HepG2 (cell line): Measurements from ENCODE around the gene CISD3. TPM values are rescaled to one million over a fixed set of nuclear protein-coding genes. Genes with fewer than 3 reads are reported as not detected.
A peak's percentile ranks its signal among the peaks of the same experiment; 100 is the strongest.

Experiments
- ATF7-NPFF ChIP-seq: sonication (generic); formaldehyde crosslinking; IDR thresholded peaks from 2 replicates; pipeline ENCODE4 v1.8.1; 2023; ENCODE audit warnings: mild to moderate bottlenecking, low read depth, missing genetic modification reagents, moderate library complexity
- CEBPG ChIP-seq: IDR thresholded peaks from 2 replicates; pipeline ENCODE4 v1.6.1; 2016
- CENPT ChIP-seq: sonication (generic); formaldehyde crosslinking; IDR thresholded peaks from 2 replicates; pipeline ENCODE4 v1.8.0; 2022; ENCODE audit warnings: low read depth, mild to moderate bottlenecking, moderate library complexity, missing genetic modification reagents
- FOXA3 ChIP-seq: IDR thresholded peaks from 2 replicates; pipeline ENCODE4 v1.6.1; 2016; ENCODE audit warnings: missing genetic modification reagents, missing compliant biosample characterization
- NPAS2 ChIP-seq: sonication (generic); formaldehyde crosslinking; IDR thresholded peaks from 2 replicates; pipeline ENCODE4 v1.8.0; 2022; ENCODE audit warnings: mild to moderate bottlenecking, missing genetic modification reagents, borderline replicate concordance
- ZNF773 ChIP-seq: sonication (generic); formaldehyde crosslinking; IDR thresholded peaks from 2 replicates; pipeline ENCODE4 v1.4.0; 2020; ENCODE audit warnings: missing genetic modification reagents, borderline replicate concordance
- ZNF790 ChIP-seq: sonication (generic); formaldehyde crosslinking; IDR thresholded peaks from 2 replicates; pipeline ENCODE4 v1.8.0; 2022; ENCODE audit warnings: missing genetic modification reagents, mild to moderate bottlenecking, borderline replicate concordance
- polyA plus RNA-seq, 8 experiments: library from polyadenylated mRNA; depleted of rRNA in 3 of 8; stranded (reverse) in 7 of 8; unstranded in 1 of 8; fragments of >200 nt; fragmentation: Illumina TruSeq in 4 of 8; extraction: Trizol in 4 of 8; gene quantifications; 2 replicates each; pipeline versions ENCODE4 v1.2.1 to v1.2.3, GENCODE V29; 2011 to 2016; ENCODE audit warnings: low read depth in 4 of 8, missing spikeins in 1 of 8, mixed read lengths in 1 of 8; ENCODE audit not compliant: insufficient read depth in 1 of 8
- total RNA-seq, 5 experiments: library from RNA; depleted of rRNA; stranded (reverse); fragments of >200 nt; fragmentation: Illumina TruSeq; extraction: Trizol; gene quantifications; 2 replicates each; pipeline ENCODE4 v1.2.3, GENCODE V29; 2016; ENCODE audit warnings: low read depth in 1 of 5
- TF ChIP-seq, protein P1 (sequence below): sonication (generic); formaldehyde crosslinking; IDR thresholded peaks from 2 replicates; pipeline ENCODE4 v1.4.0; 2020; ENCODE audit warnings: mild to moderate bottlenecking, missing genetic modification reagents
- TF ChIP-seq, protein P2 (sequence below), 2 experiments: sonication (generic) in 1 of 2; formaldehyde crosslinking in 1 of 2; IDR thresholded peaks; 2 replicates each; pipeline versions ENCODE4 v1.4.0 to v1.6.1; 2018 to 2020; ENCODE audit warnings: missing genetic modification reagents in 2 of 2, borderline replicate concordance in 1 of 2, low read depth in 1 of 2, mild to moderate bottlenecking in 1 of 2, missing biosample characterization in 1 of 2
- TF ChIP-seq, protein P3 (sequence below): sonication (generic); formaldehyde crosslinking; IDR thresholded peaks from 2 replicates; pipeline ENCODE4 v1.8.0; 2022; ENCODE audit warnings: missing genetic modification reagents, mild to moderate bottlenecking, moderate library complexity, borderline replicate concordance
- TF ChIP-seq, protein P4 (sequence below): sonication (generic); formaldehyde crosslinking; IDR thresholded peaks from 2 replicates; pipeline ENCODE4 v1.5.0; 2020; ENCODE audit warnings: missing genetic modification reagents, mild to moderate bottlenecking, borderline replicate concordance
- TF ChIP-seq, protein P5 (sequence below): sonication (generic); formaldehyde crosslinking; IDR thresholded peaks from 2 replicates; pipeline ENCODE4 v1.4.0; 2020; ENCODE audit warnings: missing genetic modification reagents, low read depth, mild to moderate bottlenecking, borderline replicate concordance
- TF ChIP-seq, protein P6 (sequence below): conservative IDR thresholded peaks from 2 replicates; pipeline ENCODE4 v1.6.1; 2018; ENCODE audit warnings: missing genetic modification reagents
- TF ChIP-seq, protein P7 (sequence below): sonication (generic); formaldehyde crosslinking; IDR thresholded peaks from 2 replicates; pipeline ENCODE4 v1.4.0; 2020; ENCODE audit warnings: mild to moderate bottlenecking, missing genetic modification reagents

CISD3 gene
- total and polyA plus RNA-seq, 2 of the 13 experiments (the other 11 are each of a cell fraction or from before 2014, with no cell fraction given): 30.0 to 34.1 TPM

DNA sequence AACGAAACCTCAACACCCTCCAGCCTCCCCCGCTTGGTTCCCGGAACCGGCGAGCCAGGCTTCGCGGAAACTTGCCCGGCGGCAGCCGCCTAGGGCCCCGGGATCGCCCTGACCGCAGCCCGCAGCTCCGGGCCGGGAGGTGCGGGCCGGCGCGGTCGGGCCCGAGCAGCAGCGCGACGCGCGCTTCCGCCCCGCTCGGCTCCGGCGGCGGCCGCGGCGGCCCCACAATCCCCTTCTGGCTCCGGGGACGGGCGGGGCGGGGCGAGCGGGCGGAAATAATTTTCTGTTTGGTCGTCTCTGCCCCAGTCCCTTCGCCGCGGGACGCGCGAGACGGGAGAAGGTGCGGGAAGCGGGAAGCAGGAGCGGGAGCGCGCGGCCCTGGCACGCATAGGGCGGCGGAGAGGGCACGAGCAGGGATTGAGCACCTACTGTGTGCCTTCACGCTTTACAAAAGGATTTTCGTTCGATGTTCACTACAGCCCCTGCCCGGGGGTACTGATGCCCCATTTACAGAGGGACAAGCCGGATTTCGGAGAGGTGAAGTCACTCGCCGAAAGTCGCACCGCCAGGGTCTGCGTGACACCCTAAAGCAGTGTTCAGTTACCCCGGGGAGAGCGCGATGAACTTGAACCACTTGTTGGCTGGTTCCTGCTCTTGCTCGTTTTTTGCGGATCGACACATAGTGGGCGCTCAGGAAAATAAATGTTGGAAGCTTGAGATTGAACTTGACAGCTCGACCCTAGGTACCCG is 27.8 kb upstream of the CISD3 start (continued):
- TF ChIP-seq, protein P1, sequence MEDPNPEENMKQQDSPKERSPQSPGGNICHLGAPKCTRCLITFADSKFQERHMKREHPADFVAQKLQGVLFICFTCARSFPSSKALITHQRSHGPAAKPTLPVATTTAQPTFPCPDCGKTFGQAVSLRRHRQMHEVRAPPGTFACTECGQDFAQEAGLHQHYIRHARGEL (CRISPR knock-in tag): peak; percentile 37; the same call in 1 of the 2 replicates
- TF ChIP-seq ZNF790 (CRISPR knock-in tag) (peak; percentile 61; the same call in 1 of the 2 replicates), FOXA3 (CRISPR knock-in tag) (peak; percentile 70), ATF7-NPFF (CRISPR knock-in tag) (peak; percentile 92), ZNF773 (CRISPR knock-in tag) (peak; percentile 67; the same call in 1 of the 2 replicates), CEBPG (CRISPR knock-in tag) (0 out of 2 replicates have a peak, but pooled peaks have one; percentile 14), NPAS2 (CRISPR knock-in tag) (no peak), CENPT (CRISPR knock-in tag) (0 out of 2 replicates have a peak, but pooled peaks have one; percentile 69)
- TF ChIP-seq, protein P2, sequence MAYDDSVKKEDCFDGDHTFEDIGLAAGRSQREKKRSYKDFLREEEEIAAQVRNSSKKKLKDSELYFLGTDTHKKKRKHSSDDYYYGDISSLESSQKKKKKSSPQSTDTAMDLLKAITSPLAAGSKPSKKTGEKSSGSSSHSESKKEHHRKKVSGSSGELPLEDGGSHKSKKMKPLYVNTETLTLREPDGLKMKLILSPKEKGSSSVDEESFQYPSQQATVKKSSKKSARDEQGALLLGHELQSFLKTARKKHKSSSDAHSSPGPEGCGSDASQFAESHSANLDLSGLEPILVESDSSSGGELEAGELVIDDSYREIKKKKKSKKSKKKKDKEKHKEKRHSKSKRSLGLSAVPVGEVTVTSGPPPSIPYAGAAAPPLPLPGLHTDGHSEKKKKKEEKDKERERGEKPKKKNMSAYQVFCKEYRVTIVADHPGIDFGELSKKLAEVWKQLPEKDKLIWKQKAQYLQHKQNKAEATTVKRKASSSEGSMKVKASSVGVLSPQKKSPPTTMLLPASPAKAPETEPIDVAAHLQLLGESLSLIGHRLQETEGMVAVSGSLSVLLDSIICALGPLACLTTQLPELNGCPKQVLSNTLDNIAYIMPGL (CRISPR knock-in tag; IDR thresholded peaks at IDR 0.05; ENCODE audit: borderline replicate concordance in 1 of 2, low read depth in 1 of 2): peak; percentile 27 to 78; a peak in 3 of 4 replicates
- TF ChIP-seq, protein P3, sequence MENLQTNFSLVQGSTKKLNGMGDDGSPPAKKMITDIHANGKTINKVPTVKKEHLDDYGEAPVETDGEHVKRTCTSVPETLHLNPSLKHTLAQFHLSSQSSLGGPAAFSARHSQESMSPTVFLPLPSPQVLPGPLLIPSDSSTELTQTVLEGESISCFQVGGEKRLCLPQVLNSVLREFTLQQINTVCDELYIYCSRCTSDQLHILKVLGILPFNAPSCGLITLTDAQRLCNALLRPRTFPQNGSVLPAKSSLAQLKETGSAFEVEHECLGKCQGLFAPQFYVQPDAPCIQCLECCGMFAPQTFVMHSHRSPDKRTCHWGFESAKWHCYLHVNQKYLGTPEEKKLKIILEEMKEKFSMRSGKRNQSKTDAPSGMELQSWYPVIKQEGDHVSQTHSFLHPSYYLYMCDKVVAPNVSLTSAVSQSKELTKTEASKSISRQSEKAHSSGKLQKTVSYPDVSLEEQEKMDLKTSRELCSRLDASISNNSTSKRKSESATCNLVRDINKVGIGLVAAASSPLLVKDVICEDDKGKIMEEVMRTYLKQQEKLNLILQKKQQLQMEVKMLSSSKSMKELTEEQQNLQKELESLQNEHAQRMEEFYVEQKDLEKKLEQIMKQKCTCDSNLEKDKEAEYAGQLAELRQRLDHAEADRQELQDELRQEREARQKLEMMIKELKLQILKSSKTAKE: peak; percentile 81
- TF ChIP-seq, protein P4, sequence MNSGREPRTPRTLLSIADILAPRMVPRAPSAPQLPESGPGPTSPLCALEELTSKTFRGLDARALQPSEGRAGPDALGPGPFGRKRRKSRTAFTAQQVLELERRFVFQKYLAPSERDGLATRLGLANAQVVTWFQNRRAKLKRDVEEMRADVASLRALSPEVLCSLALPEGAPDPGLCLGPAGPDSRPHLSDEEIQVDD: peak; percentile 94; the same call in 1 of the 2 replicates
- TF ChIP-seq, protein P5, sequence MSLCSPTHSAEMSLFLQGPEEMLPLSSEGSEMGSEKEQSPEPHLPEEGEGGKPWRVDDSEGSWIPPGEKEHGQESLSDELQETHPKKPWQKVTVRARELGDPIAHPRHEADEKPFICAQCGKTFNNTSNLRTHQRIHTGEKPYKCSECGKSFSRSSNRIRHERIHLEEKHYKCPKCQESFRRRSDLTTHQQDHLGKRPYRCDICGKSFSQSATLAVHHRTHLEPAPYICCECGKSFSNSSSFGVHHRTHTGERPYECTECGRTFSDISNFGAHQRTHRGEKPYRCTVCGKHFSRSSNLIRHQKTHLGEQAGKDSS (CRISPR knock-in tag): peak; percentile 41; the same call in 1 of the 2 replicates
- TF ChIP-seq, protein P6, sequence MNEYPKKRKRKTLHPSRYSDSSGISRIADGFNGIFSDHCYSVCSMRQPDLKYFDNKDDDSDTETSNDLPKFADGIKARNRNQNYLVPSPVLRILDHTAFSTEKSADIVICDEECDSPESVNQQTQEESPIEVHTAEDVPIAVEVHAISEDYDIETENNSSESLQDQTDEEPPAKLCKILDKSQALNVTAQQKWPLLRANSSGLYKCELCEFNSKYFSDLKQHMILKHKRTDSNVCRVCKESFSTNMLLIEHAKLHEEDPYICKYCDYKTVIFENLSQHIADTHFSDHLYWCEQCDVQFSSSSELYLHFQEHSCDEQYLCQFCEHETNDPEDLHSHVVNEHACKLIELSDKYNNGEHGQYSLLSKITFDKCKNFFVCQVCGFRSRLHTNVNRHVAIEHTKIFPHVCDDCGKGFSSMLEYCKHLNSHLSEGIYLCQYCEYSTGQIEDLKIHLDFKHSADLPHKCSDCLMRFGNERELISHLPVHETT (CRISPR knock-in tag): peak; percentile 78; the same call in 1 of the 2 replicates
- TF ChIP-seq, protein P7, sequence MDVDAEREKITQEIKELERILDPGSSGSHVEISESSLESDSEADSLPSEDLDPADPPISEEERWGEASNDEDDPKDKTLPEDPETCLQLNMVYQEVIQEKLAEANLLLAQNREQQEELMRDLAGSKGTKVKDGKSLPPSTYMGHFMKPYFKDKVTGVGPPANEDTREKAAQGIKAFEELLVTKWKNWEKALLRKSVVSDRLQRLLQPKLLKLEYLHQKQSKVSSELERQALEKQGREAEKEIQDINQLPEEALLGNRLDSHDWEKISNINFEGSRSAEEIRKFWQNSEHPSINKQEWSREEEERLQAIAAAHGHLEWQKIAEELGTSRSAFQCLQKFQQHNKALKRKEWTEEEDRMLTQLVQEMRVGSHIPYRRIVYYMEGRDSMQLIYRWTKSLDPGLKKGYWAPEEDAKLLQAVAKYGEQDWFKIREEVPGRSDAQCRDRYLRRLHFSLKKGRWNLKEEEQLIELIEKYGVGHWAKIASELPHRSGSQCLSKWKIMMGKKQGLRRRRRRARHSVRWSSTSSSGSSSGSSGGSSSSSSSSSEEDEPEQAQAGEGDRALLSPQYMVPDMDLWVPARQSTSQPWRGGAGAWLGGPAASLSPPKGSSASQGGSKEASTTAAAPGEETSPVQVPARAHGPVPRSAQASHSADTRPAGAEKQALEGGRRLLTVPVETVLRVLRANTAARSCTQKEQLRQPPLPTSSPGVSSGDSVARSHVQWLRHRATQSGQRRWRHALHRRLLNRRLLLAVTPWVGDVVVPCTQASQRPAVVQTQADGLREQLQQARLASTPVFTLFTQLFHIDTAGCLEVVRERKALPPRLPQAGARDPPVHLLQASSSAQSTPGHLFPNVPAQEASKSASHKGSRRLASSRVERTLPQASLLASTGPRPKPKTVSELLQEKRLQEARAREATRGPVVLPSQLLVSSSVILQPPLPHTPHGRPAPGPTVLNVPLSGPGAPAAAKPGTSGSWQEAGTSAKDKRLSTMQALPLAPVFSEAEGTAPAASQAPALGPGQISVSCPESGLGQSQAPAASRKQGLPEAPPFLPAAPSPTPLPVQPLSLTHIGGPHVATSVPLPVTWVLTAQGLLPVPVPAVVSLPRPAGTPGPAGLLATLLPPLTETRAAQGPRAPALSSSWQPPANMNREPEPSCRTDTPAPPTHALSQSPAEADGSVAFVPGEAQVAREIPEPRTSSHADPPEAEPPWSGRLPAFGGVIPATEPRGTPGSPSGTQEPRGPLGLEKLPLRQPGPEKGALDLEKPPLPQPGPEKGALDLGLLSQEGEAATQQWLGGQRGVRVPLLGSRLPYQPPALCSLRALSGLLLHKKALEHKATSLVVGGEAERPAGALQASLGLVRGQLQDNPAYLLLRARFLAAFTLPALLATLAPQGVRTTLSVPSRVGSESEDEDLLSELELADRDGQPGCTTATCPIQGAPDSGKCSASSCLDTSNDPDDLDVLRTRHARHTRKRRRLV (CRISPR knock-in tag): 0 out of 2 replicates have a peak, but pooled peaks have one; percentile 76
